GM19455 (cell line): Measurements from ENCODE around the gene SFTPB.

Experiments used
- ATAC-seq: cut with Tn5 transposase; IDR thresholded peaks from one replicate; pipeline ENCODE4 v1.9.1; 2021; ENCODE audit not compliant: unreplicated experiment

SFTPB gene

DNA sequence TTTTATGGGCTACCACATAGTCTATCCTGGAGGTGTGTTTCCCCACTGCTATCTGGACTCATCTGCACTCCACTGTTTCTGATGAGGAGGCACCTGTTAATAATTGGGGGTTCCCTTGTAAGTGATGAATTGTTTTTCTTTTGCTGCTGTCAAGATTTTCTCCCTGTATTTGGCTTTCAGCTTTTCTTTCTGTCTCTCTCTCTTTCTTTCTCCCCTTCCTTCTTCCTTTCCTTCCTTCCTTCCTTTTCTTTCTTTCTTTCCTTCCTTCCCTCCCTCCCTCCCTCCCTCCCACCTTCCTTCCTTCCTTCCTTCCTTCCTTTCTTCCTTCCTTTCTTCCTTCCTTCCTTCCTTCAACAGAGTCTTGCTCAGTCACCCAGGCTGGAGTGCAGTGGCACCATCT, 35.3 kb upstream of the SFTPB start:
- no peak for ATAC-seq

DNA sequence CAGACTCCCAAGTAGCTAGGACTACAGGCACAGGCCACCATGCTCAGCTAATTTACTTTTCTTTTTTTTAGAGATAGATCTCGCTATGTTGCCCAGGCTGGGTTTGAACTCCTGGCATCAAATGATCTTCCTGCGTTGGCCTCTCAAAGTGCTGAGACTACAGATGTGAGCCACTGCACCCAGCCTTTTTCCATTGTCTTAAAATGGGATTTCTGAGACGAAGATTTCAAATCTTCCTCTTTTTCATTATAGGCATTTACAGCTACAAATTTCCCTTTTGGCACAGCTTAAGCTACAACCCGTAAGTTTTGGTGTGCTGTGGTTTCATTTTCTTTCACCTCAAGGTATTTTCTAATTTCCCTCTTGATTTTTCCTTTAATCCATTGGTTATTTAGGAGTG, 34.8 kb upstream of the SFTPB start:
- no peak for ATAC-seq

DNA sequence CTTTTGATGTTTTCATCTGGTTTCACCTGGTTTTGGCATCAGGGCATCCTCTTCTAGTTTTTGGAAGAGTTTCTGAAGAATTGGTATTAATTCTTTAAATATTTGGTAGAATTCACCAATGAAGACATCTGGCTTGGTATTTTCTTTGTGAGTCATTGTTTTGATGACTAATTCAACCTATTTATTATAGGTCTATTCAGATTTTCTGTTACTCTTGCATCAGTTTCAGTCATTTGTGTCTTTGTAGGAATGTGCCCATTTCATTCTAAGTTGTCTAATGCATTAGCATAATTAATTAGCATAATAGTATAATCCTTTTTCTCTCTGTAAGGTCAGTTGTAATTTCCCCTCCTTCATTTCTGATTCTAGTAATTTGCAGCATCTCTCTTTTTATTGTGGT, 34.2 kb upstream of the SFTPB start:
- ATAC-seq: no peak

DNA sequence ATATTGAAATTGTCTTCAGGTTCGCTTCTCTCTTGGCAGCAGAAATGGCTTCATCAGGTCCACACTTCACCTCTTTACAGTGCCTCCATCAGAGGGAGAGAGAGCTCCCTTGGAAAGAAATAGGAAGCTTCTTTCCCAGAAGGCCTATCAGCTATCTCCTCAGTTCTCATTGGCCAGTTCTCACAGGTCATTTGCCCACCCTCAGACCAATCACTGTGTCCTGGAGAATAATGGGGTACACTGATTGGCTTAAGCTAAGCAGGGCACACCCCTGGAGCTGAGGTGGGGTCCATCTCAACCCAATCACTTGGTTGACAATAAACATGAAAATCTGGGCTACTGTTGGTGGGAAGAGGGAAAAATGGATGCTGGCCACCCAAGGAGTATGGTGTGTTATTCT, 31.3 kb upstream of the SFTPB start:
- no peak for ATAC-seq

DNA sequence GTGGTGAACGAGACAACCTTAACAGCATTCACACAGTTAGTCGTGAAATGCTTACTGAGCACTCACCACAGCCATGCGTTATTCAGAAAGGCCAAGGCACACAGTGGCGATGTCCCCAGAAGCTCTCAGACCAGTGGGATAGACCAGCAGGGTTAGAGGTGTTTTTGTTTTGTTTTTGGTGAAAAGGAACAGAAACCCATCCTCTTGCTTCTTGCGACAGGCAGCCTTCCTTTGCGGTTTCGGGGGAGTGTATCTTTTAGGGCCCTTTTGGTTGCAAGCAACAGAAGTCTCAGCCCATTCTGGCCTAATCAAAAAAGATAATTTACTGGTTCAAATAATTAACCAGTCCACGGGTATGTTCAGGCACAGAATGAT, 30.9 kb upstream of the SFTPB start:
- ATAC-seq: no peak

DNA sequence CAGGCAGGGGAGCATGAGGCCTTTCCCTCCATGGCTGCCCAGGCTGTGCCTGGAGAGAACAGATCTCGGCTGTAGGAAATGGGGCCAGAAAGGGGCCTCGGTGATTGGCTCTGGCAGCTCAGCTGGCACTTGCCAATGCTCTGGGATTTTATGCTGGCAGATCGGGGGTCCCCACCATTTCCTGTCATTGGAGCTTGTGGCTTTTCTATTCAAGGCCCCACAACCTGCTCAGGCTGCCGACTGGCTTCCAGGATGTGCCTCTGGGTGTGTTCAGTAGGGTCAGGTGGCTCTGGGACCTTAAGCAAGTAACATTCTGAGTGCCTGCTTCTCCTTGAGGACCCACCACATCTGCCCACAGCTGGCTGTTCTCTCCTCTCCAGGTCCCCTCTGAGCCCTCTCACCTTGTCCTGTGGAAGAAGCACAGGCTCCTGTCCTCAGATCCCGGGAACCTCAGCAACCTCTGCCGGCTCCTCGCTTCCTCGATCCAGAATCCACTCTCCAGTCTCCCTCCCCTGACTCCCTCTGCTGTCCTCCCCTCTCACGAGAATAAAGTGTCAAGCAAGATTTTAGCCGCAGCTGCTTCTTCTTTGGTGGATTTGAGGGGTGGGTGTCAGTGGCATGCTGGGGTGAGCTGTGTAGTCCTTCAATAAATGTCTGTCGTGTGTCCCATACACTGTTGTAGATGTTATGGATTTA, 30.3 kb upstream of the SFTPB start:
- ATAC-seq: no peak

DNA sequence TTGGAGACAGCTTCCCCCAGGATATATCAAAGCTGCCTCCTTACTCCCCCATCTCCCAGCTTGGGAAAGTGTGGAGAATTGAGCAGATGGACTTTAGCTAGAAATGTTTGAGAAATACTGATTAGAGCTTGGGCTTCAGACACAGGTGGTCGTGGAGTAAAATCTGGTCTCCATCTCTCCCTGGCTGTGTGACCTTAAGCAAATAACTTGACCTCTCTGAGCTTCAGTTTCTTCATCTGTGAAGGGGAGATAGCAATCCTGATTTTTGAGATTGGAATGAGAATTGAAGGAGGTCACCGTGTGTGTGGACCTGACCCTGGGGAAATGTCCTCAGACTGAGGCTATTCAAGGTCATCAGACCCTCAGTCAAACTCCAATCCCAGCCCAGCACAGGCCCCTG, 29.7 kb upstream of the SFTPB start:
- no peak for ATAC-seq

DNA sequence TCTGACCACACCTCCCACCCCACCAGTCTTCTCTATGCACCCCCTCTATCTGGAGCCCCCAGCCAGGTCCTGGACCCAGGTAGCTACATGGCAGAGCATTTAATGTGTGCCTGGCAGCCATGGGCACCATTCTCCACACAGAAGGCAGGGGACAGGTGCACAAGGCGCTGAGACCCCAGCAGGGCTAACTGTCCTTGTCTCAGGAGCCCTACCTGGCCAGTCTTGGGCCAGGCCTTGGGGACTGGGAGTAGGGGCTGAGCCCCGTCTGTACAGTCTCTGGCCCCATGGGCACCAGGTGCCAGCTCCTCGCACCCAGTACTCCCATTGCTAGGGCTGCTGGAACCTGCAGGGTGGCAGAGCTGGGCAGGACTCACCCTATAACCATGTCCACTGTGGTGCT, 29.1 kb upstream of the SFTPB start:
- ATAC-seq: no peak

DNA sequence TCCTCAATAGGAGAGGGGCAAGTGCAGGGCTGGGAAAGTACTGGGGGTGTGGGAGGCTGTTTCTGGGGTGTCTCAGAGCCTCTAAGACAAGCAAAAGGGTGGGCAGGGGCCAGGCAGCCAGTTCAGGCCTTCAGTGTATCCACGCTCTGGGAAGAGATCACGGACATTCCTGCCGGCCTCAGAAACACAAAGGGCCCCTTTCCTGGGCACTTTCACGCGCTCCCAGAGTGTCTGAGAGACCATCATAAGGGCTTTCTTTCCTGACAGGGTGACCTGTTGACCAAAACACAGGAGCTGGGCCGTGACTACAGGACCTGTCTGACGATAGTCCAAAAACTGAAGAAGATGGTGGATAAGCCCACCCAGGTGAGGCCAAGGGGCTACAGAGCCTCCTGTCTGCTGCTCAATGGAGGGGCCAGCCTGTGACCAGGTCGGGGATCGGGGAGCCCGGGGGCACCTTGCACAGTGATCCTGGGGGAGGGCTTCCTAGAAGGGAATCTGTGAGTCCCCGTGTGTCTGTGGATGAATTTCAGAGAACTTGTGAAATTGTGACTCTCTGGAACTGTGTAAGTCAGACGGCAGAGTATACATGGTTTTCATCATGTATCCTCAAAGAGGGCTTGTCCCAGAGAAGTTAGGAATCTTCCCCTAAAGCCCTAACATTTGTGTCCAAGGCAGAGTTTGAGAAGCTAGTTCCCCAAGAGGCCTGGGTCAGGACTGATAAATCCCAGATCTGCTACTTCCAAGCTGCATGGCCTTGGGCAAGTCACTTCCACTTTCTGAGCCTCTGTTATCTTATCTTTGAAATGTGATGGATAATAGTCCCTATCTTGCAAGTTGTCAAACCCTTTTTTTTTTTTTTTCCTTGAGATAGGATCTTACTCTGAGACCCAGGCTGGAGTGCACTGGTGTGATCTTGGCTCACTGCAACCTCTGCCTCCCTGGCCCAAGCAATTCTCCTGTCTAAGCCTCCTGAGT, 28.0 kb upstream of the SFTPB start:
- no peak for ATAC-seq

DNA sequence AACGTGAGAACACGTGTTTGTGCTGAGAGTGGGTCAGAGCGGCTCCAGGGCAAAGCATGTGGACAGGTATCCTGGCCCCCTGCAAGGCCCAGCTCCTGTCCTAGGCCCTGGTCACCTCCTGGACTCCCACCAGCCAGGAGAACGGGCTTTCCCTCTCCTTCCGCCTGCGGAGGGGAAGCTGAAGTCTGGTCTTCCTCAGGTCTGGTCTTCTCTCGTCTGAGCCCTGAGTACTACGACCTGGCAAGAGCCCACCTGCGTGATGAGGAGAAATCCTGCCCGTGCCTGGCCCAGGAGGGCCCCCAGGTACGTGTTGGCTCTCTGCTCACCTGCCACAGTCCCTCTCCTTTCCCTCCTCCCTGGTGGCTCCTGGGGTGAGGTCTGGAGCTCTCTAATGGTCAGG, 27.1 kb upstream of the SFTPB start:
- ATAC-seq: no peak

DNA sequence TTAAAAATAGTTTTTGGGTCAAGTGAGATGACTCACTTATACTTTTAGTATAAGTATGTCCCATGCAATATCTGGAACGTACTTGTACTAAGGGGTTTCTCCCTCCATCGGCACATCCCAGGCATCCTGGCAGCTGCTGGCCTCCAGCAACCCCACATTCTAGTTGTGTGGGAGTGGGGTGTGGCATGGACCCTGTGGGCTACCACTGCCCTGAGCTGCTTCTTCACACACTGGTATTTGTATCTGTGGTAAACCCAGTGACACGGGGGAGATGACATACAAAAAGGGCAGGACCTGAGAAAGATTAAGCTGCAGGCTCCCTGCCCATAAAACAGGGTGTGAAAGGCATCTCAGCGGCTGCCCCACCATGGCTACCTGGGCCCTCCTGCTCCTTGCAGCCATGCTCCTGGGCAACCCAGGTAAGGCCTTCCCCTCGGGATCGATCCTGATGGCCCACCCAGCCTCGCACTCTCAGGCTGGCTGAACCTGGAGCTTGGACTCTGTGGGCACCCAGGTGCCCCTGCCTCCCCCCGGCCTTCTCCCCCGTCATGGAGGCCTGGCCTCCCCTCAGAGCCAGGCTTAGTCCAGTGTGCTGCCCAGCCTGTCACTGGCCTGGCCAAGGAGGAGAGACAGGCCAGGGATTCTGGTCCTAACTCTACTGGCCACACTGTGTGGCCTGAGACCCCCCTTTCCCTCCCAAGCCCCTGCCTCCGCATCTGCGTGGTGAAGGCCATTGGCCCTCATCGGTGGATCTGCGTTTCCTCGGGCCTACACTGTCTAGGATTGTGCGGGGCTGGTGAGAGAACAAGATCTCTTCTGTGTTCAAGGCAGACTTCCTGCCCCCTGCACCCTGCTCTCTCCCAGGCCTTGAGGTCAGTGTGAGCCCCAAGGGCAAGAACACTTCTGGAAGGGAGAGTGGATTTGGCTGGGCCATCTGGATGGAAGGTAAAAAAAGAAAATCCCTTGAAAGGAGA, 26.3 kb upstream of the SFTPB start, which contains the start of gene GNLY:
Gene GNLY, plus strand, starts transcription at position 307 of the 974 bp plus-strand sequence. Its CDS starts 61 bp downstream, at position 368.
- no peak for ATAC-seq

DNA sequence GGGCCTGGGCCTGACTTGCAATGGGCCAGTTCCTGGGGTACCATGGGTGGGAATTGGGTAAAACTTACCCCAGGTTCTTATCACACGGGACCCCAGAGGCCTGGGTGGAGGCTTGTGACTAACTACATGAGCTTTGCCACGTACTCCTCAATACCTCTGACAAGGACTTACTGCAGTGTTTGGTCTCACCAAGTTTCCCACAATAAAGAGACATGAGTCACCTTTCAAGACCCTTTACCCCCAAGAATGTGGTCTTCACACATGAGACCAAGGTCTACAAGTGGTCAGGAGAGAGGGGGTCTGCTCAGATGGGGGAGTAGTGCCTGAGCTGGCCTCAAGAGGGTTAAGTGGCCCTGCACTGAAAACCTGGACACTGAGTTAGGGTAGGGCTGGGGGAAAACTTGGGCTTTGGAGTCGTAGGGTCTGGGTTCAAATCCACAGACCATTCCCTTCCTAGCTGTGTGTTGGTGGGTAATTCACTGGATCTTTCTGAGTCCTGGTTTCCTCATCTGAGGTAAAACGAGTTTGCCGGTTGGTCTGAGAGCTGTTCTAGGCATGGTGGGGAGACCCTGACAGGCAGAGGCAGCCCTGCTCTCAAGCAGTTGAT, 24.1 kb upstream of the SFTPB start:
- ATAC-seq: no peak

DNA sequence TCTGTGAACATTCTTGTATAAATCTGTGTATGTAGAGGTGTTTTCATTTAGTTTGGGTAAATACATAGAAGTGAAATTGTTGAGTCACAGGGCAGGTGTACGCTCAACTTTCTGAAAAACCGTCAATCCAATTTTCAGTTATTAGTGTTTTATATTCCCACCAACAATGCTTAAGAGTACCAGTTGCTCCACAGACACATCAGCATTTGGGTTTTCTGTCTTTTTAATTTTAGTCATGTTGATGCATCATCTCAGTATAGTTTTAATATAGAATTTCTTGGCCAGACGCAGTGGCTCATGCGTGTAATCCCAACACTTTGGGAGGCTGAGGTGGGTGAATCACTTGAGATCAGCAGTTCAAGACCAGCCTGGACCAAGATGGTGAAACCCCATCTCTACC, 22.9 kb upstream of the SFTPB start:
- no peak for ATAC-seq

DNA sequence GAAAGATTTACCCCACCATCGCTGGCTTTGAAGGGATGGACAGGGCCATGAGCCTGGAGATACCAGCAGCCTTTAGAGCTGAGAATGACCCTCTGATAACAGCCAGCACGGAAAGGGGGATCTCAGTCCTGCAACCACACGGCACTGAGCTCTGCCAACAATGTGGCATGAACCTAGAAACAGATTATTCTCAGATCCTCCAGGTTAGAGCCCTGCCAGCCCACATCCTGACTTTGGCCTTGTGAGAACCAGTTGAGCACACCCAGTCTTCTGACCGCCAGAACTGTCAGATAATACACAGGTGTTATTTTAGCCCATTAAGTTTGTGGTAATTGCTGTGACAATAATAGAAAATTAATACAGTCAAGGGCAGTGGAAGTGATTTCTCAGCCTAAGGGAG, 16.8 kb upstream of the SFTPB start:
- no peak for ATAC-seq

DNA sequence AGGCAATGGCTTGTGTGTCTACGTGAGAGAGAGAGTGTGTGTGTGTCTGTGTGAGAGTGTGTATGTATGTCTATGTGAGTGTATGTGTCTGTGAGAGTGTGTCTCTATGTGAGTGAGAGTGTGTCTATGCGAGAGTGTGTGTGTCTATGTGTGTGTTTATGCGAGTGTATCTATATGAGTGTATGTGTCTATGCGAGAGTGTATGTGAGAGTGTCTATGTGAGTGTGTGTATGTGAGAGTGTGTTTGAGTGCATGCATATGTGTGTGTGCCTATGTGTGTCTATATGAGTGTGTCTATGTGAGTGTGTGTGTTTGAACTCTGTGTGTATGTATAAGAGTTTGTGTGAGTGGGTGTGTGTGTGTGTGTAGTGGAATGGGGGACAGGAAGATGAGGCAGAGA, 16.4 kb upstream of the SFTPB start:
- ATAC-seq: no peak

DNA sequence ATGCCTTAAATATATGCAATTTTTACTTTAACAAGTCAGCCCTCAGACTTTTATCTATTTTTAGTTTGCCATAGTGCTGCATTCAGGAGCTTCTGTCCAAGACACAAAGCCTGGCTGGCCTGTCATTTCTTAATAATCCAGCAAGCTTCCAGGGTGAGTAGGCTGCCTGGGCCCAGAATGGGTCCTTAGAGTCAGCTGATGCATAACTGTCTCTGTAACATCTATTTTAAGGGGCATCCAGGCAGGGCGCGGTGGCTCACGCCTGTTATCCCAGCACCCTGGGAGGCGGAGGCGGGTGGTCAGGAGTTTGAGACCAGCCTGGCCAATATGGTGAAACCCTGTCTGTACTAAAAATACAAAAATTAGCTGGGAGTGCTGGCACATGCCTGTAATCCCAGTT, 14.4 kb upstream of the SFTPB start:
- ATAC-seq: no peak

DNA sequence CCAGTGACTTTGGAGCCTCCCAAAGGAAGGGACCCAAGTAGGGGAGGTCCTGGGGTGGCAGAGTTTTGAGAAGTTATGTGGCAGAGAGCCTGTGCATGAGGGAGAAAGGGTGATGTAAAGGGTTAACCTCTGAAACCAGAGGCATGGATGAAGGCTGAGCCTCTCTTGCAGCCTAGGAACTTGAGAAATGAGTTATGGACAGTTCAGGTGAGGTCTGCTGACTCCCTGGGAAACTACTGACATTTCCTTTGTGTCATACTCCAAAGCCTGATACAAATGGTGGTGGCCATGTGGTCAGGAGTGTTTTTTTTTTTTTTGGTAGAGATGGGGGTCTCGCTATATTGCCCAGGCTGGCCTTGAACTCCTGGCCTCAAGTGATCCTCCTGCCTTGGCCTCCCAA, 13.8 kb upstream of the SFTPB start:
- no peak for ATAC-seq

DNA sequence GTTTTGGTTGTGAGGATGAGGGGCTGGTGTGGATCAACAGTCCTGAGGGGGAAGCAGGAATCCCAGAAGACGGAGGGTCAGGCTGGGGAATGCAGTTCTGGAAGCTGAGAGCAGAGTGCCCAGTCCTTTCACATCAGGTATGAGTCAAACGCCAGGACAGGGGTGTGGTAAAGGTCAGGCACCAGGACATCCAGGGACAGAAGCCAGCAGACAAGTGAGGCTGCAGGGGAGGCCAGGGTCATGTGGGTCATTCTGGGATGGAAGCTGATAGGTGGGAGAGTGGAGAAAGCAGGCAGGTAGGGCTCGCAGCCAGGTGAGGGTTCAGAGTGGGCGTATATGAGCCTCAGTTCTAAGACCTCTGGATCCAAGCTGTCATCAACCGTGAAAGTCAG, 13.4 kb upstream of the SFTPB start:
- no peak for ATAC-seq

DNA sequence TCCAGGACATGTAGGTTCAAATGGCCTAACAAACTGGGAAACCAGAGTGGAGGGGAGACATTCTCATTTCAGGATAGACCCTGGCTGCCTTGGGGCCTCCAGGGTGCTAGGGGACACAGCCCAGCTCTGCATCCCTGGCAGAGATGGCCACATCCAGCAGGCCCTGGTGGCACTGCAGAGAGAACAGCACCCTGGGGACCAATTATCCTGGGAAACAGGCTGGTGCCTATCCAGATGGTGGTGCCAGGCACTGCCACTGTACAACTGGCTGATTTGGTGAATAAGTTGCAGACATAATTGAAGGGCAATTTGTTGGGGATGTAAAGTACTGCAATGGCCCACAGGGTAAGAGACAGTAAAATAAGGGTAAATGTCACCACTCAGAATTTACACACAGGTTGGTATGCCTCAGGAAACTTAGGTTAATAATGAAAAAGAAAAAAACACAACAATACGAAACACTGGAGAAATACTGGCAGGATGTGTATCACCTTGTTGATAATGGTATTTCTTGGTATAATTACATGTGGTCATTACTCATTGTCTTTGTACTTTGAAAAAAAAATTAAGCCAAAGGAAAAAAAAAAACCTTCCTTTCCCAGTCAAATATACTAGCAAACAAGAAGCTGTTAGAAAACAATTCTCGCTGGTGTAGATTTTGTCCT, 12.8 kb upstream of the SFTPB start:
- ATAC-seq: no peak
